MM.1S (cell line): ENCODE data around the gene USP9X.

ENCODE experiments used
- DNase-seq: peaks from one replicate; pipeline ENCODE4 v3.0.0-alpha.2; 2015
- H2AFZ ChIP-seq: fragments of 300-600 bp; sonication (generic); 2 replicates; pipeline ENCODE4 v1.6.0; 2016; ENCODE audit warnings: antibody characterized with exemption, low read length
- H3F3A ChIP-seq: fragments of 300-600 bp; sonication (generic); 2 replicates; pipeline ENCODE4 v1.6.1; 2016; ENCODE audit warnings: mild to moderate bottlenecking, antibody characterized with exemption, low read length, moderate library complexity, mixed read lengths; ENCODE audit not compliant: insufficient read depth
- H3K27ac ChIP-seq: fragments of 300-600 bp; sonication (generic); 2 replicates; pipeline ENCODE4 v1.5.1; 2016; ENCODE audit warnings: mild to moderate bottlenecking, low read length
- H3K27me3 ChIP-seq: fragments of 300-600 bp; sonication (generic); replicated peaks from 2 replicates; pipeline ENCODE4 v1.6.0; 2016; ENCODE audit warnings: low read length; ENCODE audit not compliant: insufficient read depth
- H3K36me3 ChIP-seq: fragments of 300-600 bp; sonication (generic); replicated peaks from 2 replicates; pipeline ENCODE4 v1.6.1; 2016; ENCODE audit warnings: mild to moderate bottlenecking, low read length, mixed read lengths; ENCODE audit not compliant: insufficient read depth
- H3K4me1 ChIP-seq: fragments of 300-600 bp; sonication (generic); 2 replicates; pipeline ENCODE4 v1.6.1; 2016; ENCODE audit warnings: low read length, mixed read lengths
- H3K4me2 ChIP-seq: fragments of 300-600 bp; sonication (generic); 2 replicates; pipeline ENCODE4 v1.6.0; 2016; ENCODE audit warnings: low read depth, low read length
- H3K4me3 ChIP-seq: fragments of 300-600 bp; sonication (generic); 2 replicates; pipeline ENCODE4 v1.5.1; 2016; ENCODE audit warnings: low read length, mixed read lengths
- H3K79me2 ChIP-seq: fragments of 300-600 bp; sonication (generic); 2 replicates; pipeline ENCODE4 v1.6.1; 2016; ENCODE audit warnings: mixed run types, low read length, mixed read lengths
- H3K9ac ChIP-seq: fragments of 300-600 bp; sonication (generic); 2 replicates; pipeline ENCODE4 v1.6.1; 2016; ENCODE audit warnings: low read length, mixed read lengths
- H3K9me2 ChIP-seq: fragments of 300-600 bp; sonication (generic); replicated peaks from 2 replicates; pipeline ENCODE4 v1.6.1; 2016; ENCODE audit warnings: mild to moderate bottlenecking, low read length, mixed read lengths; ENCODE audit not compliant: insufficient read depth
- H3K9me3 ChIP-seq: fragments of 300-600 bp; sonication (generic); replicated peaks from 2 replicates; pipeline ENCODE4 v1.6.1; 2016; ENCODE audit warnings: mild to moderate bottlenecking, low read length, mixed read lengths; ENCODE audit not compliant: insufficient read depth
- H4K20me1 ChIP-seq: fragments of 300-600 bp; sonication (generic); 2 replicates; pipeline ENCODE4 v1.6.1; 2016; ENCODE audit warnings: mild to moderate bottlenecking, low read length, moderate library complexity, mixed read lengths; ENCODE audit not compliant: insufficient read depth
- CTCF ChIP-seq: fragments of 300-600 bp; sonication (generic); IDR thresholded peaks from 2 replicates; pipeline ENCODE4 v1.5.1; 2016; ENCODE audit warnings: antibody characterized with exemption, low read length, mixed read lengths
- EZH2 ChIP-seq: fragments of 300-600 bp; sonication (generic); optimal IDR thresholded peaks from 2 replicates; pipeline ENCODE3; 2017; ENCODE audit warnings: low read depth, mild to moderate bottlenecking, antibody characterized with exemption, low read length, mixed read lengths
- EZH2phosphoT487 ChIP-seq: fragments of 300-600 bp; sonication (generic); IDR thresholded peaks from 2 replicates; pipeline ENCODE4 v1.6.1; 2018; ENCODE audit warnings: antibody characterized with exemption, low read length

Gene USP9X

GRCh38 chrX:41200785-41201184, 115.5 kb downstream of the USP9X start:
- Histone ChIP-seq H3K27ac (no peak overlapping the region), H4K20me1 (no peaks in the 10 kb centered on the region), H3K4me2 (no peak overlapping the region), H3K27me3 (no peaks in the 10 kb centered on the region), H3K9me2 (no peaks in the 10 kb centered on the region), H3K9me3 (no peaks in the 10 kb centered on the region), H3K79me2 (no peaks in the 10 kb centered on the region), H3K4me1 (no peaks in the 10 kb centered on the region), H2AFZ (no peak overlapping the region), H3F3A (no peaks in the 10 kb centered on the region), H3K9ac (no peak overlapping the region), H3K36me3 (no peaks in the 10 kb centered on the region; the same call in 1 of the 2 replicates), H3K4me3 (no peak overlapping the region)
- no peak for DNase-seq
- TF ChIP-seq EZH2 (no peak), CTCF (no peak), EZH2phosphoT487 (no peak)

GRCh38 chrX:41209853-41210252, 124.6 kb downstream of the USP9X start:
- no peaks in the 10 kb centered on the region for H3K4me1 ChIP-seq
- H3F3A ChIP-seq: no peaks in the 10 kb centered on the region
- no peak for DNase-seq
- no peaks in the 10 kb centered on the region; the same call in 1 of the 2 replicates for H3K36me3 ChIP-seq
- no peaks in the 10 kb centered on the region for H3K9me2 ChIP-seq
- no peak overlapping the region for H3K27ac ChIP-seq
- H3K27me3 ChIP-seq: no peaks in the 10 kb centered on the region
- H3K4me2 ChIP-seq: no peak overlapping the region
- no peak overlapping the region for H3K9ac ChIP-seq
- no peaks in the 10 kb centered on the region for H4K20me1 ChIP-seq
- no peaks in the 10 kb centered on the region for H3K79me2 ChIP-seq
- TF ChIP-seq EZH2 (no peak), EZH2phosphoT487 (no peak), CTCF (no peak)
- H2AFZ ChIP-seq: no peak overlapping the region
- no peaks in the 10 kb centered on the region for H3K9me3 ChIP-seq
- H3K4me3 ChIP-seq: no peak overlapping the region

GRCh38 chrX:41224605-41225004, 139.4 kb downstream of the USP9X start:
- Histone ChIP-seq H3K4me2 (no peak overlapping the region), H3K27ac (no peak overlapping the region), H3K9me3 (no peaks in the 10 kb centered on the region), H4K20me1 (no peaks in the 10 kb centered on the region), H3K9me2 (no peaks in the 10 kb centered on the region), H3K36me3 (no peaks in the 10 kb centered on the region), H3K27me3 (no peaks in the 10 kb centered on the region), H3K4me1 (no peaks in the 10 kb centered on the region), H3K79me2 (no peaks in the 10 kb centered on the region), H3K4me3 (no peak overlapping the region), H3F3A (no peaks in the 10 kb centered on the region), H2AFZ (no peak overlapping the region), H3K9ac (no peak overlapping the region)
- no peak for TF ChIP-seq EZH2phosphoT487
- TF ChIP-seq CTCF: no peak
- TF ChIP-seq EZH2: no peak
- no peak for DNase-seq
